Measurements from ENCODE around the gene MRPL41. TPM values are rescaled to one million over a fixed set of nuclear protein-coding genes. Genes with fewer than 3 reads are reported as not detected.

Gene MRPL41
- total and polyA plus RNA-seq, 2 experiments from 2014 or later, result 32.8 to 146 TPM

GRCh38 chr9:137544176-137544760, 7.4 kb upstream of the MRPL41 start (continued):
- TF ChIP-seq, protein P1, sequence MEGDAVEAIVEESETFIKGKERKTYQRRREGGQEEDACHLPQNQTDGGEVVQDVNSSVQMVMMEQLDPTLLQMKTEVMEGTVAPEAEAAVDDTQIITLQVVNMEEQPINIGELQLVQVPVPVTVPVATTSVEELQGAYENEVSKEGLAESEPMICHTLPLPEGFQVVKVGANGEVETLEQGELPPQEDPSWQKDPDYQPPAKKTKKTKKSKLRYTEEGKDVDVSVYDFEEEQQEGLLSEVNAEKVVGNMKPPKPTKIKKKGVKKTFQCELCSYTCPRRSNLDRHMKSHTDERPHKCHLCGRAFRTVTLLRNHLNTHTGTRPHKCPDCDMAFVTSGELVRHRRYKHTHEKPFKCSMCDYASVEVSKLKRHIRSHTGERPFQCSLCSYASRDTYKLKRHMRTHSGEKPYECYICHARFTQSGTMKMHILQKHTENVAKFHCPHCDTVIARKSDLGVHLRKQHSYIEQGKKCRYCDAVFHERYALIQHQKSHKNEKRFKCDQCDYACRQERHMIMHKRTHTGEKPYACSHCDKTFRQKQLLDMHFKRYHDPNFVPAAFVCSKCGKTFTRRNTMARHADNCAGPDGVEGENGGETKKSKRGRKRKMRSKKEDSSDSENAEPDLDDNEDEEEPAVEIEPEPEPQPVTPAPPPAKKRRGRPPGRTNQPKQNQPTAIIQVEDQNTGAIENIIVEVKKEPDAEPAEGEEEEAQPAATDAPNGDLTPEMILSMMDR (conservative IDR thresholded peaks at IDR 0.05; ENCODE audit: low read depth in 2 of 2), result no peak
- TF ChIP-seq NANOG (IDR thresholded peaks at IDR 0.05; ENCODE audit: borderline replicate concordance), result no peak
- TF ChIP-seq POLR2AphosphoS5 (IDR thresholded peaks at IDR 0.05; ENCODE audit: low read depth), result no peak
- TF ChIP-seq ETS1 (IDR thresholded peaks at IDR 0.05), result no peak
- no peak for TF ChIP-seq CREB1 (CRISPR knock-in tag; IDR thresholded peaks at IDR 0.05; ENCODE audit: low read depth)
- TF ChIP-seq EZH2phosphoT487 (IDR thresholded peaks at IDR 0.05; ENCODE audit: unreplicated experiment), result no peak
- TF ChIP-seq ZNF114 (CRISPR knock-in tag; IDR thresholded peaks at IDR 0.05), result no peak
- TF ChIP-seq EZH2 (IDR thresholded peaks at IDR 0.05; ENCODE audit: low read depth, unreplicated experiment), result no peak
- TF ChIP-seq STAT1 (IDR thresholded peaks at IDR 0.05; ENCODE audit: unreplicated experiment), result no peak
- TF ChIP-seq REST (IDR thresholded peaks at IDR 0.05; ENCODE audit: unreplicated experiment), result no peak

DNA sequence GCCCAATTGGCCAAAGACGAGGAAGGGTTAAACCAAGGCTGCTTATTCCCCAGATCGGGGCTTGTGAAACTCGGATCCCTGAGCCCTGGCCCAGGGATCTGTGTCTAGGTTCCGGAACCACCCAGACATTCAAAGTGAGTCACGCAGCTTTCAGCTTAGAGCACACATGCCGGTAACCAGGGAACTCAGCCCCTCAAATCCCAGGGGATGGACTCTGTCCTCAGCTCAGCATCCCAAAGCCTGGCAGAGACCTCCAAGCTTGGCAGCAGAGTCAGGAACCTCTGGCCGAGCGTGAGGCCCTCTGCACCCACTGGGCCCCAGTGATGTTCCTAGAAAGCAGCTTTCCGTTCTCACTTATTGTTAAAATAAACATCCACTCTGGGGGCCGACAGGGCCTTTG, 6.6 kb upstream of the MRPL41 start:
- peaks cover 15% of the 10 kb centered on the region for H3K36me3 Mint-ChIP-seq (ENCODE audit: low read depth)
- Histone ChIP-seq H4K20me1 (replicated peaks; ENCODE audit: insufficient read depth) (no peaks in the 10 kb centered on the region), H2AFZ (no peak overlapping the region), H3K9me2 (ENCODE audit: insufficient read depth) (no peaks in the 10 kb centered on the region), H3K4me1 (ENCODE audit: insufficient read depth) (no peaks in the 10 kb centered on the region; the same call in 1 of the 2 replicates), H3K27me3 (ENCODE audit: insufficient read depth) (no peaks in the 10 kb centered on the region), H3K36me3 (ENCODE audit: insufficient read depth) (no peaks in the 10 kb centered on the region), H3K27ac (ENCODE audit: low read depth) (no peak overlapping the region), H3K4me3 (no peak overlapping the region), H3K79me2 (replicated peaks; ENCODE audit: insufficient read depth) (no peaks in the 10 kb centered on the region), H3K4me2 (no peak overlapping the region), H3F3A (replicated peaks; ENCODE audit: low read depth) (no peaks in the 10 kb centered on the region)
- DNase-seq (ENCODE audit: low spot score) (no peak), ATAC-seq (no peak)
- no peak overlapping the region for H3K4me3 Mint-ChIP-seq
- peaks cover 1% of the 10 kb centered on the region for H3K4me1 Mint-ChIP-seq
- peaks cover 19% of the 10 kb centered on the region for H3K9me3 Mint-ChIP-seq
- TF ChIP-seq JUNB (IDR thresholded peaks at IDR 0.05; ENCODE audit: unreplicated experiment) (no peak), CREB1 (CRISPR knock-in tag; IDR thresholded peaks at IDR 0.05; ENCODE audit: low read depth) (no peak), EZH2 (IDR thresholded peaks at IDR 0.05; ENCODE audit: low read depth, unreplicated experiment) (no peak), EZH2phosphoT487 (IDR thresholded peaks at IDR 0.05; ENCODE audit: unreplicated experiment) (no peak)
- TF ChIP-seq, protein P2, sequence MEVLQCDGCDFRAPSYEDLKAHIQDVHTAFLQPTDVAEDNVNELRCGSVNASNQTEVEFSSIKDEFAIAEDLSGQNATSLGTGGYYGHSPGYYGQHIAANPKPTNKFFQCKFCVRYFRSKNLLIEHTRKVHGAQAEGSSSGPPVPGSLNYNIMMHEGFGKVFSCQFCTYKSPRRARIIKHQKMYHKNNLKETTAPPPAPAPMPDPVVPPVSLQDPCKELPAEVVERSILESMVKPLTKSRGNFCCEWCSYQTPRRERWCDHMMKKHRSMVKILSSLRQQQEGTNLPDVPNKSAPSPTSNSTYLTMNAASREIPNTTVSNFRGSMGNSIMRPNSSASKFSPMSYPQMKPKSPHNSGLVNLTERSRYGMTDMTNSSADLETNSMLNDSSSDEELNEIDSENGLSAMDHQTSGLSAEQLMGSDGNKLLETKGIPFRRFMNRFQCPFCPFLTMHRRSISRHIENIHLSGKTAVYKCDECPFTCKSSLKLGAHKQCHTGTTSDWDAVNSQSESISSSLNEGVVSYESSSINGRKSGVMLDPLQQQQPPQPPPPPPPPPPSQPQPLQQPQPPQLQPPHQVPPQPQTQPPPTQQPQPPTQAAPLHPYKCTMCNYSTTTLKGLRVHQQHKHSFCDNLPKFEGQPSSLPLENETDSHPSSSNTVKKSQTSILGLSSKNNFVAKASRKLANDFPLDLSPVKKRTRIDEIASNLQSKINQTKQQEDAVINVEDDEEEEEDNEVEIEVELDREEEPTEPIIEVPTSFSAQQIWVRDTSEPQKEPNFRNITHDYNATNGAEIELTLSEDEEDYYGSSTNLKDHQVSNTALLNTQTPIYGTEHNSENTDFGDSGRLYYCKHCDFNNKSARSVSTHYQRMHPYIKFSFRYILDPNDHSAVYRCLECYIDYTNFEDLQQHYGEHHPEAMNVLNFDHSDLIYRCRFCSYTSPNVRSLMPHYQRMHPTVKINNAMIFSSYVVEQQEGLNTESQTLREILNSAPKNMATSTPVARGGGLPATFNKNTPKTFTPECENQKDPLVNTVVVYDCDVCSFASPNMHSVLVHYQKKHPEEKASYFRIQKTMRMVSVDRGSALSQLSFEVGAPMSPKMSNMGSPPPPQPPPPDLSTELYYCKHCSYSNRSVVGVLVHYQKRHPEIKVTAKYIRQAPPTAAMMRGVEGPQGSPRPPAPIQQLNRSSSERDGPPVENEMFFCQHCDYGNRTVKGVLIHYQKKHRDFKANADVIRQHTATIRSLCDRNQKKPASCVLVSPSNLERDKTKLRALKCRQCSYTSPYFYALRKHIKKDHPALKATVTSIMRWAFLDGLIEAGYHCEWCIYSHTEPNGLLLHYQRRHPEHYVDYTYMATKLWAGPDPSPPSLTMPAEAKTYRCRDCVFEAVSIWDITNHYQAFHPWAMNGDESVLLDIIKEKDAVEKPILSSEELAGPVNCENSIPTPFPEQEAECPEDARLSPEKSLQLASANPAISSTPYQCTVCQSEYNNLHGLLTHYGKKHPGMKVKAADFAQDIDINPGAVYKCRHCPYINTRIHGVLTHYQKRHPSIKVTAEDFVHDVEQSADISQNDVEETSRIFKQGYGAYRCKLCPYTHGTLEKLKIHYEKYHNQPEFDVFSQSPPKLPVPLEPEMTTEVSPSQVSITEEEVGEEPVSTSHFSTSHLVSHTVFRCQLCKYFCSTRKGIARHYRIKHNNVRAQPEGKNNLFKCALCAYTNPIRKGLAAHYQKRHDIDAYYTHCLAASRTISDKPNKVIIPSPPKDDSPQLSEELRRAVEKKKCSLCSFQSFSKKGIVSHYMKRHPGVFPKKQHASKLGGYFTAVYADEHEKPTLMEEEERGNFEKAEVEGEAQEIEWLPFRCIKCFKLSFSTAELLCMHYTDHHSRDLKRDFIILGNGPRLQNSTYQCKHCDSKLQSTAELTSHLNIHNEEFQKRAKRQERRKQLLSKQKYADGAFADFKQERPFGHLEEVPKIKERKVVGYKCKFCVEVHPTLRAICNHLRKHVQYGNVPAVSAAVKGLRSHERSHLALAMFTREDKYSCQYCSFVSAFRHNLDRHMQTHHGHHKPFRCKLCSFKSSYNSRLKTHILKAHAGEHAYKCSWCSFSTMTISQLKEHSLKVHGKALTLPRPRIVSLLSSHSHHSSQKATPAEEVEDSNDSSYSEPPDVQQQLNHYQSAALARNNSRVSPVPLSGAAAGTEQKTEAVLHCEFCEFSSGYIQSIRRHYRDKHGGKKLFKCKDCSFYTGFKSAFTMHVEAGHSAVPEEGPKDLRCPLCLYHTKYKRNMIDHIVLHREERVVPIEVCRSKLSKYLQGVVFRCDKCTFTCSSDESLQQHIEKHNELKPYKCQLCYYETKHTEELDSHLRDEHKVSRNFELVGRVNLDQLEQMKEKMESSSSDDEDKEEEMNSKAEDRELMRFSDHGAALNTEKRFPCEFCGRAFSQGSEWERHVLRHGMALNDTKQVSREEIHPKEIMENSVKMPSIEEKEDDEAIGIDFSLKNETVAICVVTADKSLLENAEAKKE (CRISPR knock-in tag; IDR thresholded peaks at IDR 0.05), result no peak
- peaks cover 7% of the 10 kb centered on the region for H3K27me3 Mint-ChIP-seq (ENCODE audit: insufficient read depth, low read depth, poor library complexity)
- H3K27ac Mint-ChIP-seq, result no peak overlapping the region
